ENCODE results near the gene CD14. TPM values are rescaled to one million over a fixed set of nuclear protein-coding genes. Genes with fewer than 3 reads are reported as not detected.

The CD14 gene
- total RNA-seq, 4 donors from 2014 or later = 7.6 to 58.1 (median 30.9) TPM

DNA sequence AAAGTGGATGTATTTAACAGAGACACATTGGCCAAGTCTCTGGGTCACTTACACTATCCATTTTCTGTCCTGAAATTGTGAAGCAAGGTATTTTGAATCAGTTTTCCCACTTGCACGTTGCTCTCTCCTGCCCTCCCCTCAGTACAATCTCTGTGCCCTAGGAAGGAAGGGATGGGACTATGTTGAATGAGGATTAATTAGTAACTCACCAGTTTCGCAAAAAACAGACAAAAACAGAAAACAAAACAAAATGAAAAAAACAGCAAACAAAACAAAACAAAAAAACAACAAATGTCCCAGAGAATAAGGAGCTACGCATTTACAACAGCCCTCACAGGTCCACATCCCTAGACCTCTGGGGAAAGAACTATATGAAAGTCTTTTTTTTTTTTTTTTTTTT, 1.1 kb upstream of the CD14 start:
- H3K36me3 ChIP-seq = no peaks in the 10 kb centered on the region
- no peak for TF ChIP-seq POLR2A (IDR thresholded peaks at IDR 0.05)
- TF ChIP-seq, protein P1, sequence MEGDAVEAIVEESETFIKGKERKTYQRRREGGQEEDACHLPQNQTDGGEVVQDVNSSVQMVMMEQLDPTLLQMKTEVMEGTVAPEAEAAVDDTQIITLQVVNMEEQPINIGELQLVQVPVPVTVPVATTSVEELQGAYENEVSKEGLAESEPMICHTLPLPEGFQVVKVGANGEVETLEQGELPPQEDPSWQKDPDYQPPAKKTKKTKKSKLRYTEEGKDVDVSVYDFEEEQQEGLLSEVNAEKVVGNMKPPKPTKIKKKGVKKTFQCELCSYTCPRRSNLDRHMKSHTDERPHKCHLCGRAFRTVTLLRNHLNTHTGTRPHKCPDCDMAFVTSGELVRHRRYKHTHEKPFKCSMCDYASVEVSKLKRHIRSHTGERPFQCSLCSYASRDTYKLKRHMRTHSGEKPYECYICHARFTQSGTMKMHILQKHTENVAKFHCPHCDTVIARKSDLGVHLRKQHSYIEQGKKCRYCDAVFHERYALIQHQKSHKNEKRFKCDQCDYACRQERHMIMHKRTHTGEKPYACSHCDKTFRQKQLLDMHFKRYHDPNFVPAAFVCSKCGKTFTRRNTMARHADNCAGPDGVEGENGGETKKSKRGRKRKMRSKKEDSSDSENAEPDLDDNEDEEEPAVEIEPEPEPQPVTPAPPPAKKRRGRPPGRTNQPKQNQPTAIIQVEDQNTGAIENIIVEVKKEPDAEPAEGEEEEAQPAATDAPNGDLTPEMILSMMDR (IDR thresholded peaks at IDR 0.05) = no peak
- no peaks in the 10 kb centered on the region for H3K9me3 ChIP-seq
- peaks cover 11 to 45% (median 24%) of the 10 kb centered on the region in 3 donors for H3K4me1 ChIP-seq
- intact Hi-C loops (cut with DNase I) = loop anchor here (10.0 kb wide), 1 partner anchor 259 kb away; no protein-coding TSS in a partner anchor
- 45 to 59% methylated on average over 3 of the region's 3 CpGs for WGBS, 2 donors
- no peaks in the 10 kb centered on the region for H3K27me3 ChIP-seq
- no peak for DNase-seq
- H3K4me3 ChIP-seq = no peak overlapping the region
- H3K27ac ChIP-seq = peak overlapping the region in 2 of 4 donors; percentile 6 to 41

DNA sequence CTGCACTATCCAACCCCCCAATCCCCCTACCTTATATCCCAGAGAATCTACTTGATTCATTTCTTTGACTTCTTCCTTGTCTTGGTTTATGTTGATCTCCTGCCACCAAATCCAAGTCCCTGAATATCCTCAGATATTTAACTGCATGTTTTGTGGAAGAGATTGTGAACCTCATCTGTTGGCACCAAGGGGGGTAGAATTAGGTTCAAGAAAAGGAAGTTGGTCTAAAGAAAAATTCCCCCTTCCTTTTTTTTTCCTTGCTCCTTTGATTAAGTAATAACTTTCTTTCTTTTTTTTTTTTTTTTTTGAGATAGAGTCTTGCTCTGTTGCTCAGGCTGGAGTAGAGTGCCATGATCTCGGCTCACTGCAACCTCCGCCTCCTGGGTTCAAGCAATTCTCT, 526 bp upstream of the CD14 start:
- peak overlapping the region in 3 of 4 donors; percentile 68 to 88 (median 76) for H3K27ac ChIP-seq
- peaks cover 6 to 40% (median 19%) of the 10 kb centered on the region in 3 donors for H3K4me1 ChIP-seq
- no peaks in the 10 kb centered on the region for H3K36me3 ChIP-seq
- no peaks in the 10 kb centered on the region for H3K27me3 ChIP-seq
- intact Hi-C loops (cut with DNase I) = loop anchor here (10.0 kb wide), 1 partner anchor 259 kb away; no protein-coding TSS in a partner anchor
- WGBS, 2 donors = 66 to 100% methylated on average over 2 of the region's 2 CpGs
- no peak for TF ChIP-seq POLR2A (IDR thresholded peaks at IDR 0.05)
- TF ChIP-seq, protein P1 (IDR thresholded peaks at IDR 0.05) = no peak
- DNase-seq = no peak
- peak overlapping the region in 3 of 4 donors; percentile 50 to 70 (median 55) for H3K4me3 ChIP-seq
- no peaks in the 10 kb centered on the region for H3K9me3 ChIP-seq

- H3K9me3 ChIP-seq = no peaks in the 10 kb centered on the region
- H3K4me1 ChIP-seq = peaks cover 6 to 37% (median 19%) of the 10 kb centered on the region in 3 donors
- intact Hi-C loops (cut with DNase I) = loop anchor here (10.0 kb wide), 1 partner anchor 258 kb away; no protein-coding TSS in a partner anchor
- 3% methylated on average over 20 to 23 of the region's 51 CpGs for WGBS, 2 donors
- no peak for DNase-seq
- no peaks in the 10 kb centered on the region for H3K36me3 ChIP-seq
- TF ChIP-seq, protein P1 (IDR thresholded peaks at IDR 0.05) = no peak
- no peak for TF ChIP-seq POLR2A (IDR thresholded peaks at IDR 0.05)
- no peaks in the 10 kb centered on the region for H3K27me3 ChIP-seq
- peak overlapping the region; percentile 68 to 88 (median 76) for H3K27ac ChIP-seq
- H3K4me3 ChIP-seq = peak overlapping the region; percentile 48 to 70 (median 52)
Observed at GRCh38 chr5:140632366-140633020, 482 bp downstream of the CD14 start.

GRCh38 chr5:140631831-140632365, 1.1 kb downstream of the CD14 start:
- TF ChIP-seq, protein P1 (IDR thresholded peaks at IDR 0.05) = no peak
- no peak for TF ChIP-seq POLR2A (IDR thresholded peaks at IDR 0.05)
- peak overlapping the region; percentile 68 to 88 (median 76) for H3K27ac ChIP-seq
- no peaks in the 10 kb centered on the region for H3K27me3 ChIP-seq
- 6 to 44% methylated on average over 12 to 14 of the region's 36 CpGs for WGBS, 2 donors
- no peaks in the 10 kb centered on the region for H3K36me3 ChIP-seq
- H3K4me3 ChIP-seq = peak overlapping the region; percentile 48 to 70 (median 52)
- DNase-seq = no peak
- intact Hi-C loops (cut with DNase I) = loop anchor here (10.0 kb wide), 1 partner anchor 257 kb away; no protein-coding TSS in a partner anchor
- peaks cover 6 to 37% (median 19%) of the 10 kb centered on the region in 3 donors for H3K4me1 ChIP-seq
- no peaks in the 10 kb centered on the region for H3K9me3 ChIP-seq

GRCh38 chr5:140631036-140631417, 1.9 kb downstream of the CD14 start:
- intact Hi-C loops (cut with DNase I) = loop anchor here (10.0 kb wide), 1 partner anchor 256 kb away; no protein-coding TSS in a partner anchor
- DNase-seq = no peak
- H3K36me3 ChIP-seq = no peaks in the 10 kb centered on the region
- WGBS, 2 donors = 74 to 84% methylated on average over 4 of the region's 4 CpGs
- H3K4me3 ChIP-seq = peak overlapping the region; percentile 1 to 70 (median 52)
- peaks cover 6 to 37% (median 19%) of the 10 kb centered on the region in 3 donors for H3K4me1 ChIP-seq
- no peaks in the 10 kb centered on the region for H3K27me3 ChIP-seq
- H3K9me3 ChIP-seq = no peaks in the 10 kb centered on the region
- TF ChIP-seq, protein P1 (IDR thresholded peaks at IDR 0.05) = no peak
- no peak for TF ChIP-seq POLR2A (IDR thresholded peaks at IDR 0.05)
- peak overlapping the region in 3 of 4 donors; percentile 32 to 88 (median 68) for H3K27ac ChIP-seq

All from esophagus squamous epithelium (tissue), 5 donors.